ENCODE results near the gene DYNLT3. TPM values are rescaled to one million over a fixed set of nuclear protein-coding genes. Genes with fewer than 3 reads are reported as not detected.

The DYNLT3 gene
- total RNA-seq, 1 donor from 2014 or later = 37.6 TPM

DNA sequence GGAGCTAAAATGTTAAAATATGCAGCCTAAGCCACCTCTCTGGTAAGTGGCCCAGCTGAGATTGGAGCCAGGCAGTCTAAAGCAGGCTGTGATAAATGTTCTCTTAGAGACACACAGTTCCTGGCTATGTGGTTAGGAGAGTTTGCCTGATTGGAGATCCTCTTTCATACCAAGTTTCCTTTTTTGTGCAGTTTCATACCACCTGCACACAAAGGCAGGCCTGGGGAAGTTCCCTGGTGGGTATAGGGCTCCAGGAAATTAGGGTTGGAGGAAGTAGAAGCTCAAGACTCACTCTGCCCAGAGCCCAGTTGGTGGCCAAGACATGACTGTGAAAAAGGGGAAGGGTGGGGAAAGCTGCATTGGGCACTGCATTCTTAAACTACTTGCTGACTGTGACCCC is 50.6 kb downstream of the DYNLT3 start:
- intact Hi-C loops (cut with DNase I) = no loop called here
- peak; percentile 77 for DNase-seq (ENCODE audit: low spot score)

DNA sequence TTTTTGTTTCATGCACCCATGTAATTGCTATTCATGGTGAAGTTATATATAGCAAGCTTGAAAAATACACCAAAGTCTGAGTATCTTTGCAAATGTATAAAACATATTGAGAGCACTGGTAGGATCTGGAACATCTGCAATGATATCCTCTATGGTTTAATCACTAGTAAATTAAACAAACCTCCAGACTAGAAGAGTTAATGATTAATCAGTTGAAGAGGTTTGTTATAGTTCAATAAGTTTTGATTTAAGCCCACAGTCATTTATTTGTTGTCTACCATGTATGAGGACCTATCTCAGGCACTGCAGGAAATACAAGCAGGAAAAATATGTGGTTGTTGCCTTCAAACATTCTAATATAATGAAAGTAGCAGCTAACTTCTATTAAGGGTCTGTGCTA is 51.1 kb downstream of the DYNLT3 start:
- no peak for DNase-seq (ENCODE audit: low spot score)
- intact Hi-C loops (cut with DNase I) = no loop called here

Other genes starting within 250 kb of the DYNLT3 start
- 6.8 TPM for gene XK, start 161.8 kb downstream of the DYNLT3 start, total RNA-seq
- 9.8 TPM for gene CYBB, start 67.5 kb downstream of the DYNLT3 start, total RNA-seq
- gene SYTL5, start 159.0 kb upstream of the DYNLT3 start, total RNA-seq = 4.5 TPM

Measured in cardiac septum (tissue), 1 donor.